GM23338 (cell line): ENCODE measurements around the gene RFX7. TPM values are rescaled to one million over a fixed set of nuclear protein-coding genes. Genes with fewer than 3 reads are reported as not detected.

Source experiments
- ATAC-seq: fragments of 200-7000 bp; cut with Tn5 transposase; 3 replicates; pipeline ENCODE4 v1.9.1; 2020
- DNase-seq: peaks from one replicate; pipeline ENCODE4 v3.0.0-alpha.2; 2015; ENCODE audit warnings: low spot score
- H2AFZ ChIP-seq: fragments of 200-600 bp; sonication (generic); 2 replicates; pipeline ENCODE4 v1.8.0; 2016; ENCODE audit warnings: antibody characterized with exemption, mild to moderate bottlenecking, moderate library complexity
- H3F3A ChIP-seq: fragments of 200-600 bp; sonication (generic); replicated peaks from 2 replicates; pipeline ENCODE4 v1.8.0; 2017; ENCODE audit warnings: antibody characterized with exemption, mixed run types, low read depth
- H3K27ac ChIP-seq: fragments of 200-600 bp; sonication (generic); 2 replicates; pipeline ENCODE4 v1.6.1; 2016; ENCODE audit warnings: low read depth
- H3K27me3 ChIP-seq: fragments of 200-600 bp; sonication (generic); 2 replicates; pipeline ENCODE4 v1.8.0; 2016; ENCODE audit warnings: mild to moderate bottlenecking, mixed run types, moderate library complexity; ENCODE audit not compliant: insufficient read depth
- H3K36me3 ChIP-seq: fragments of 200-600 bp; sonication (generic); 2 replicates; pipeline ENCODE4 v1.8.0; 2016; ENCODE audit warnings: mild to moderate bottlenecking; ENCODE audit not compliant: insufficient read depth
- H3K4me1 ChIP-seq: fragments of 200-600 bp; sonication (generic); 2 replicates; pipeline ENCODE4 v1.8.0; 2016; ENCODE audit warnings: mild to moderate bottlenecking, moderate library complexity; ENCODE audit not compliant: insufficient read depth
- H3K4me2 ChIP-seq: fragments of 200-600 bp; sonication (generic); 2 replicates; pipeline ENCODE4 v1.7.1; 2017; ENCODE audit warnings: mixed run types
- H3K4me3 ChIP-seq: fragments of 200-600 bp; sonication (generic); 2 replicates; pipeline ENCODE4 v1.6.1; 2016; ENCODE audit warnings: mixed run types
- H3K79me2 ChIP-seq: fragments of 200-600 bp; sonication (generic); replicated peaks from 2 replicates; pipeline ENCODE4 v1.8.0; 2017; ENCODE audit warnings: mild to moderate bottlenecking; ENCODE audit not compliant: insufficient read depth
- H3K9me2 ChIP-seq: fragments of 200-600 bp; sonication (generic); 2 replicates; pipeline ENCODE4 v1.8.0; 2017; ENCODE audit not compliant: insufficient read depth
- H4K20me1 ChIP-seq: fragments of 200-600 bp; sonication (generic); replicated peaks from 2 replicates; pipeline ENCODE4 v1.8.0; 2017; ENCODE audit warnings: mild to moderate bottlenecking; ENCODE audit not compliant: insufficient read depth
- H3K27ac Mint-ChIP-seq: 2 replicates; pipeline ENCODE4 v1.8.0; 2020; ENCODE audit warnings: inconsistent platforms, mild to moderate bottlenecking, moderate library complexity, mixed read lengths
- H3K27me3 Mint-ChIP-seq: 3 replicates; pipeline ENCODE4 v1.8.0; 2022; ENCODE audit warnings: low read depth, mild to moderate bottlenecking, moderate library complexity, mixed read lengths, inconsistent platforms; ENCODE audit not compliant: insufficient read depth, poor library complexity
- H3K36me3 Mint-ChIP-seq: 3 replicates; pipeline ENCODE4 v1.8.0; 2021; ENCODE audit warnings: low read depth, mild to moderate bottlenecking, inconsistent platforms, moderate library complexity, mixed read lengths
- H3K4me1 Mint-ChIP-seq: 3 replicates; pipeline ENCODE4 v1.8.0; 2020; ENCODE audit warnings: mild to moderate bottlenecking, inconsistent platforms, mixed read lengths
- H3K4me3 Mint-ChIP-seq: 3 replicates; pipeline ENCODE4 v1.8.0; 2021; ENCODE audit warnings: moderate library complexity, mild to moderate bottlenecking, inconsistent platforms, mixed read lengths
- H3K9me3 Mint-ChIP-seq: 3 replicates; pipeline ENCODE4 v1.8.0; 2020; ENCODE audit warnings: moderate library complexity, mild to moderate bottlenecking, inconsistent platforms, mixed read lengths
- CREB1 ChIP-seq: fragments of 250-450 bp; sonication (Bioruptor Pico); IDR thresholded peaks from 2 replicates; pipeline ENCODE4 v1.5.0; 2020; ENCODE audit warnings: low read depth, mild to moderate bottlenecking, moderate library complexity
- CTCF ChIP-seq, 2 experiments: fragments of 200-600 bp in 1 of 2; sonication (generic) in 1 of 2; conservative IDR thresholded peaks; 2 replicates each; pipeline versions ENCODE4 v1.5.1 to v1.6.1; 2016 to 2017; ENCODE audit warnings: antibody characterized with exemption in 2 of 2, low read depth in 2 of 2, mild to moderate bottlenecking in 2 of 2, moderate library complexity in 1 of 2
- ETS1 ChIP-seq: IDR thresholded peaks from 2 replicates; pipeline ENCODE4 v1.6.1; 2016; ENCODE audit warnings: antibody characterized with exemption
- EZH2 ChIP-seq: fragments of 200-600 bp; sonication (generic); IDR thresholded peaks from one replicate; pipeline ENCODE4 v1.8.0; 2017; ENCODE audit warnings: antibody characterized with exemption, mild to moderate bottlenecking, low read depth; ENCODE audit not compliant: unreplicated experiment
- JUNB ChIP-seq: IDR thresholded peaks from one replicate; pipeline ENCODE4 v1.6.1; 2016; ENCODE audit warnings: antibody characterized with exemption; ENCODE audit not compliant: unreplicated experiment
- NANOG ChIP-seq: IDR thresholded peaks from 2 replicates; pipeline ENCODE4 v1.6.1; 2016; ENCODE audit warnings: antibody characterized with exemption, borderline replicate concordance
- POLR2AphosphoS5 ChIP-seq: IDR thresholded peaks from 2 replicates; pipeline ENCODE4 v1.6.1; 2016; ENCODE audit warnings: antibody characterized with exemption, low read depth
- REST ChIP-seq: IDR thresholded peaks from one replicate; pipeline ENCODE4 v1.6.1; 2018; ENCODE audit warnings: antibody characterized with exemption; ENCODE audit not compliant: unreplicated experiment
- STAT1 ChIP-seq: IDR thresholded peaks from one replicate; pipeline ENCODE4 v1.6.1; 2016; ENCODE audit warnings: antibody characterized with exemption; ENCODE audit not compliant: unreplicated experiment
- ZNF114 ChIP-seq: fragments of 250-450 bp; sonication (Bioruptor Pico); IDR thresholded peaks from 2 replicates; pipeline ENCODE4 v1.5.0; 2020; ENCODE audit warnings: mild to moderate bottlenecking, moderate library complexity
- ZNF331 ChIP-seq: fragments of 250-450 bp; sonication (Bioruptor Pico); IDR thresholded peaks from 2 replicates; pipeline ENCODE4 v1.5.0; 2020; ENCODE audit warnings: low read depth, mild to moderate bottlenecking, moderate library complexity
- polyA plus RNA-seq: library from polyadenylated mRNA; unstranded; fragments of >200 nt; fragmentation: Nextera tagmentation; extraction: Ambion mirVana; gene quantifications from 2 replicates; pipeline ENCODE4 v1.2.1, GENCODE V29; 2016
- total RNA-seq: library from RNA; depleted of rRNA; stranded (reverse); fragments of >200 nt; shearing (Covaris generic); gene quantifications from 2 replicates; pipeline ENCODE4 v1.2.3, GENCODE V29; 2014

Gene RFX7
- total and polyA plus RNA-seq, 2 experiments from 2014 or later: 17.6 to 33.6 TPM

- Histone ChIP-seq H3K4me2 (no peak overlapping the region), H3K9me2 (no peaks in the 10 kb centered on the region), H3K27me3 (no peaks in the 10 kb centered on the region), H2AFZ (no peak overlapping the region; the same call in 1 of the 2 replicates), H3K4me1 (no peaks in the 10 kb centered on the region), H3K4me3 (no peak overlapping the region), H4K20me1 (no peaks in the 10 kb centered on the region), H3K79me2 (no peaks in the 10 kb centered on the region), H3K27ac (no peak overlapping the region), H3F3A (no peaks in the 10 kb centered on the region), H3K36me3 (no peaks in the 10 kb centered on the region)
- no peaks in the 10 kb centered on the region for H3K4me1 Mint-ChIP-seq
- no peak overlapping the region for H3K27ac Mint-ChIP-seq
- H3K9me3 Mint-ChIP-seq: no peaks in the 10 kb centered on the region
- no peak overlapping the region for H3K4me3 Mint-ChIP-seq
- ATAC-seq (no peak), DNase-seq (no peak)
- H3K36me3 Mint-ChIP-seq: no peaks in the 10 kb centered on the region
- no peak for TF ChIP-seq NANOG
- H3K27me3 Mint-ChIP-seq: peaks cover 2% of the 10 kb centered on the region
Measured at GRCh38 chr15:56059716-56060115, 184.0 kb downstream of the RFX7 start.

GRCh38 chr15:56058986-56059385 is 184.7 kb downstream of the RFX7 start:
- DNase-seq: no peak
- Histone ChIP-seq H4K20me1 (no peaks in the 10 kb centered on the region), H3K27me3 (no peaks in the 10 kb centered on the region), H3K79me2 (no peaks in the 10 kb centered on the region), H3K36me3 (no peaks in the 10 kb centered on the region), H3K4me1 (no peaks in the 10 kb centered on the region), H3K4me3 (no peak overlapping the region), H3K9me2 (no peaks in the 10 kb centered on the region), H3F3A (no peaks in the 10 kb centered on the region), H2AFZ (no peak overlapping the region), H3K27ac (no peak overlapping the region), H3K4me2 (no peak overlapping the region)
- H3K4me3 Mint-ChIP-seq: no peak overlapping the region
- no peak for ATAC-seq
- H3K36me3 Mint-ChIP-seq: no peaks in the 10 kb centered on the region
- no peak overlapping the region for H3K27ac Mint-ChIP-seq
- H3K4me1 Mint-ChIP-seq: no peaks in the 10 kb centered on the region
- H3K27me3 Mint-ChIP-seq: peaks cover 2% of the 10 kb centered on the region
- no peak for TF ChIP-seq CREB1
- no peak for TF ChIP-seq STAT1
- TF ChIP-seq POLR2AphosphoS5: no peak
- TF ChIP-seq NANOG: no peak
- TF ChIP-seq ETS1: no peak
- no peak for TF ChIP-seq ZNF114
- TF ChIP-seq CTCF (conservative IDR thresholded peaks at IDR 0.05; ENCODE audit: low read depth in 2 of 2): no peak
- no peak for TF ChIP-seq REST
- no peak for TF ChIP-seq JUNB
- no peak for TF ChIP-seq ZNF331 (CRISPR knock-in tag)
- no peak for TF ChIP-seq EZH2
- H3K9me3 Mint-ChIP-seq: no peaks in the 10 kb centered on the region
